Transverse colon (tissue), 4 donors: Measurements from ENCODE around the gene VAV1. TPM values are rescaled to one million over a fixed set of nuclear protein-coding genes. Genes with fewer than 3 reads are reported as not detected.
"Not testable (repeated sequence)": the region's sequence is repeated elsewhere in the genome, so short reads cannot be mapped to it uniquely, and the experiment has no call there.

Experiments
- DNase-seq: peaks from one replicate; pipeline ENCODE4 v3.0.0-alpha.2; 2019
- H3K27ac ChIP-seq, 4 donors: fragments of 200-600 bp; sonication (generic); 2 replicates each; pipeline ENCODE4 v1.5.1; 2016 to 2018; ENCODE audit warnings: inconsistent platforms in 4 of 4
- H3K27me3 ChIP-seq: fragments of 200-600 bp; sonication (generic); 2 replicates; pipeline ENCODE4 v1.5.1; 2017; ENCODE audit warnings: inconsistent platforms
- H3K36me3 ChIP-seq, 4 donors: fragments of 200-600 bp; sonication (generic); 2 replicates each; pipeline ENCODE4 v1.5.1; 2017 to 2019; ENCODE audit warnings: inconsistent platforms in 4 of 4
- H3K4me1 ChIP-seq, 4 donors: fragments of 200-600 bp; sonication (generic); 2 replicates each; pipeline ENCODE4 v1.5.1; 2017 to 2020; ENCODE audit warnings: inconsistent platforms in 4 of 4
- H3K4me3 ChIP-seq, 4 donors: fragments of 200-600 bp; sonication (generic); 1 replicate in 1 of 4; 2 replicates in 3 of 4; pipeline versions ENCODE4 v1.5.1 to v1.6.1; 2017 to 2019; ENCODE audit warnings: inconsistent platforms in 4 of 4
- H3K9me3 ChIP-seq, 2 donors: fragments of 200-600 bp; sonication (generic); 2 replicates each; pipeline ENCODE4 v1.5.1; 2017 to 2019; ENCODE audit warnings: inconsistent platforms in 2 of 2
- EP300 ChIP-seq: sonication (generic); formaldehyde crosslinking; IDR thresholded peaks from one replicate; pipeline ENCODE4 v1.6.1; 2017; ENCODE audit warnings: antibody characterized with exemption, low read depth
- POLR2A ChIP-seq: fragments of 450-650 bp; IDR thresholded peaks from one replicate; pipeline ENCODE4 v1.6.1; 2016; ENCODE audit warnings: antibody characterized with exemption, mild to moderate bottlenecking, moderate library complexity
- POLR2AphosphoS5 ChIP-seq, 3 donors: sonication (generic); formaldehyde crosslinking; IDR thresholded peaks; one replicate each; pipeline ENCODE4 v1.6.1; 2016; ENCODE audit warnings: antibody characterized with exemption in 3 of 3
- WGBS, 2 donors: methylation state at CpG; one replicate each; pipeline ENCODE4 v1.1.5; 2018; ENCODE audit warnings: low coverage in 1 of 2; 5-methylcytosine and 5-hydroxymethylcytosine counted together
- in situ Hi-C, 4 donors: fragments of 200-750 bp; cut with MboI; loops; one replicate each; pipeline versions ENCODE4 v1.15.0 to v1.15.1; 2017; ENCODE audit warnings: low sequenced_read_pairs in 3 of 4, low pct_ligation_motif_present in 1 of 4, low pct_unique_long_range_greater_than_20kb in 1 of 4
- intact Hi-C: fragments of 100-400 bp; cut with DNase I; formaldehyde crosslinking; loops from one replicate; pipeline ENCODE4 v1.15.1; 2023; ENCODE audit warnings: low total_unique reads
- total RNA-seq, 4 donors: library from RNA; depleted of rRNA; stranded (reverse); fragments of >200 nt; gene quantifications; one replicate each; pipeline ENCODE4 v1.1.0, GENCODE V29; 2016
- TF ChIP-seq, protein P1 (sequence below), 5 experiments: fragments of 200-600 bp in 3 of 5; fragments of 450-650 bp in 2 of 5; sonication (generic) in 3 of 5; IDR thresholded peaks; 1 replicate in 2 of 5; 2 replicates in 3 of 5; pipeline ENCODE4 v1.5.1; 2016 to 2017; ENCODE audit warnings: antibody characterized with exemption in 5 of 5, inconsistent platforms in 3 of 5, mild to moderate bottlenecking in 2 of 5, moderate library complexity in 1 of 5

Gene VAV1
- total RNA-seq, 4 donors from 2014 or later = 0.60 to 10.8 (median 6.0) TPM

DNA sequence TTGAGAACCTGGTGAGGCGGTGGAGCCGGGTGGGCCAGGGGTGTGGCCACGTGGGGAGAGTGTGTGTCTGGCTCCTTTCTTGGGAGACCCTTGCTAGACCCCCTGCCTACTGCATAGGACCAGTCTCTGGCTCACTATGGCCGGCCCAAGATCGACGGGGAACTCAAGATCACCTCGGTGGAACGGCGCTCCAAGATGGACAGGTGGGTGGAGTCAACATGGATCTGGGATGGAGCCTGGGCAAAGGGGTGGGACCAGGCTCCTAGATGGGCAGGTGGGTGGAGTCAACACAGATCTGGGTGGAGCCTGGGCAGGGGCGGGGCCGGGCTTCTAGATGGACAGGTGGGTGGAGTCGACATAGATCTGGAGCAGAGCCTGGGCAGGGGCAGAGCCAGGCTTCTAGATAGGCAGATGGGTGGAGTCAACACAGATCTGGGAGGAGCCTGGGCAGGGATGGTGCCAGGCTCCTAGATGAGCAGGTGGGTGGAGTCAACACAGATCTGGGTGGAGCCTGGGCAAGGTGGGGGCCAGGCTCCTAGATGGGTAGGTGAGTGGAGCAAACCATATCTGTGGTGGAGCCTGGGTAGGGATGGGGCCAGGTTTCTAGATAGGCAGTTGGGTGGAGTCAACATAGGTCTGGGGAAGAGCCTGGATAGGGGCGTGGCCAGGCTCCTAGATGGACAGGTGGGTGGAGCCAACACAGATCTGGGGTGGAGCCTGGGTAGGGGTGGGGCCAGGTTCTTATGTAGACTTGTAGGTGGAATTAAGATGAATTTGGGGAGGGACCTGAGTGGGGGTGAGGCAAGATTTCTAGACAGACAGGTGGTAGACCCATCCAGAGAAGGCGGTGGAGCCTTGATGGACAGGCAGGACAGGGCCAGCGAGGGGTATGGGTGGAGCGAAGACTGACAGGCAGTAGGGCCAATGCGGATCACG is 56.5 kb downstream of the VAV1 start:
- intact Hi-C loops (no loop called here), in situ Hi-C loops (no loop called here)
- no peak for DNase-seq
- Histone ChIP-seq H3K36me3 (no peaks in the 10 kb centered on the region), H3K27ac (no peak overlapping the region), H3K27me3 (no peaks in the 10 kb centered on the region), H3K9me3 (no peaks in the 10 kb centered on the region), H3K4me1 (no peaks in the 10 kb centered on the region), H3K4me3 (no peak overlapping the region)
- 88% methylated on average over 18 of the region's 18 CpGs; no CpG with 5 or more reads in 1 of the 2 donors for WGBS, 2 donors
- no peak for TF ChIP-seq POLR2A
- no peak for TF ChIP-seq POLR2AphosphoS5 (IDR thresholded peaks at IDR 0.05)
- TF ChIP-seq, protein P1, sequence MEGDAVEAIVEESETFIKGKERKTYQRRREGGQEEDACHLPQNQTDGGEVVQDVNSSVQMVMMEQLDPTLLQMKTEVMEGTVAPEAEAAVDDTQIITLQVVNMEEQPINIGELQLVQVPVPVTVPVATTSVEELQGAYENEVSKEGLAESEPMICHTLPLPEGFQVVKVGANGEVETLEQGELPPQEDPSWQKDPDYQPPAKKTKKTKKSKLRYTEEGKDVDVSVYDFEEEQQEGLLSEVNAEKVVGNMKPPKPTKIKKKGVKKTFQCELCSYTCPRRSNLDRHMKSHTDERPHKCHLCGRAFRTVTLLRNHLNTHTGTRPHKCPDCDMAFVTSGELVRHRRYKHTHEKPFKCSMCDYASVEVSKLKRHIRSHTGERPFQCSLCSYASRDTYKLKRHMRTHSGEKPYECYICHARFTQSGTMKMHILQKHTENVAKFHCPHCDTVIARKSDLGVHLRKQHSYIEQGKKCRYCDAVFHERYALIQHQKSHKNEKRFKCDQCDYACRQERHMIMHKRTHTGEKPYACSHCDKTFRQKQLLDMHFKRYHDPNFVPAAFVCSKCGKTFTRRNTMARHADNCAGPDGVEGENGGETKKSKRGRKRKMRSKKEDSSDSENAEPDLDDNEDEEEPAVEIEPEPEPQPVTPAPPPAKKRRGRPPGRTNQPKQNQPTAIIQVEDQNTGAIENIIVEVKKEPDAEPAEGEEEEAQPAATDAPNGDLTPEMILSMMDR (IDR thresholded peaks at IDR 0.05) = no peak
- TF ChIP-seq EP300 = no peak

GRCh38 chr19:6829829-6830228 is 57.3 kb downstream of the VAV1 start:
- H3K36me3 ChIP-seq, intact Hi-C loops, in situ Hi-C loops, DNase-seq, H3K27ac ChIP-seq, H3K4me1 ChIP-seq, H3K9me3 ChIP-seq, H3K4me3 ChIP-seq, H3K27me3 ChIP-seq: not testable (repeated sequence)
- WGBS, 2 donors = 93 to 100% methylated on average over 3 to 15 of the region's 15 CpGs

DNA sequence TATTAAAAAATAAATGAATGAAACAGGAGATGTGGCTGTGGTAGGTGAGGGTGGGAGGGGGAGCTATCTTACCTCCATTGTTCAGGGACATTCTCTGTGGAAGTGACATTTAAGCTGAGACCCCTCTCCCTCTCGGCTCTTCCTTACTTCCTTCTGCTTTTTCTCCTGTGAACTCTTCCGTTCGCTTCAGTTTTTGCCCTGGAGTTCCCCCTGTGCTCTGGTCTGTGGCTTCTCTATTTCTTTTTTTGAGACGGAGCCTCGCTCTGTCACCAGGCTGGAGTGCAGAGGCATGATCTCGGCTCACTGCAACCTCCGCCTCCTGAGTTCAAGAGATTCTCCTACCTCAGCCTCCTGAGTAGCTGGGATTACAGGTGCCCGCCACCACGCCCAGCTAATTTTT is 58.6 kb downstream of the VAV1 start:
- in situ Hi-C loops, H3K27me3 ChIP-seq, intact Hi-C loops, H3K9me3 ChIP-seq, H3K4me1 ChIP-seq, H3K4me3 ChIP-seq, DNase-seq, H3K36me3 ChIP-seq, H3K27ac ChIP-seq: not testable (repeated sequence)
- WGBS, 2 donors = 27 to 78% methylated on average over 3 to 9 of the region's 9 CpGs

- H3K36me3 ChIP-seq = no peaks in the 10 kb centered on the region
- no peaks in the 10 kb centered on the region for H3K27me3 ChIP-seq
- WGBS, 2 donors = 81% methylated on average over 1 of the region's 1 CpG; no CpG with 5 or more reads in 1 of the 2 donors
- in situ Hi-C loops (no loop called here), intact Hi-C loops (no loop called here)
- no peak for TF ChIP-seq EP300
- no peak for TF ChIP-seq POLR2AphosphoS5 (IDR thresholded peaks at IDR 0.05)
- TF ChIP-seq, protein P1 (IDR thresholded peaks at IDR 0.05) = no peak
- TF ChIP-seq POLR2A = no peak
- no peaks in the 10 kb centered on the region for H3K9me3 ChIP-seq
- H3K27ac ChIP-seq = no peak overlapping the region
- H3K4me3 ChIP-seq = no peak overlapping the region
- DNase-seq = no peak
- no peaks in the 10 kb centered on the region for H3K4me1 ChIP-seq
Measured at GRCh38 chr19:6832412-6832811, 59.9 kb downstream of the VAV1 start.

GRCh38 chr19:6833166-6833790 is 60.8 kb downstream of the VAV1 start:
- no peak for TF ChIP-seq POLR2AphosphoS5 (IDR thresholded peaks at IDR 0.05)
- no peak for TF ChIP-seq POLR2A
- TF ChIP-seq EP300 = no peak
- TF ChIP-seq, protein P1 (IDR thresholded peaks at IDR 0.05) = no peak
- H3K4me1 ChIP-seq = no peaks in the 10 kb centered on the region
- intact Hi-C loops = no loop called here
- no peaks in the 10 kb centered on the region for H3K9me3 ChIP-seq
- no peak for DNase-seq
- no peaks in the 10 kb centered on the region for H3K36me3 ChIP-seq
- WGBS, 2 donors = 94 to 95% methylated on average over 8 to 16 of the region's 16 CpGs
- no peak overlapping the region for H3K27ac ChIP-seq
- no peaks in the 10 kb centered on the region for H3K27me3 ChIP-seq
- no peak overlapping the region for H3K4me3 ChIP-seq
- in situ Hi-C loops = no loop called here
